Hepatocyte (in vitro differentiated cells): ENCODE measurements around the gene MZF1.

Source experiments
- CTCF ChIP-seq: fragments of 200-600 bp; sonication (generic); IDR thresholded peaks from 2 replicates; pipeline ENCODE4 v1.5.1; 2016; ENCODE audit warnings: antibody characterized with exemption, mild to moderate bottlenecking; ENCODE audit not compliant: poor library complexity
- EZH2 ChIP-seq: fragments of 200-600 bp; sonication (generic); IDR thresholded peaks from 2 replicates; pipeline ENCODE4 v1.6.1; 2016; ENCODE audit warnings: antibody characterized with exemption, mild to moderate bottlenecking, borderline replicate concordance

DNA sequence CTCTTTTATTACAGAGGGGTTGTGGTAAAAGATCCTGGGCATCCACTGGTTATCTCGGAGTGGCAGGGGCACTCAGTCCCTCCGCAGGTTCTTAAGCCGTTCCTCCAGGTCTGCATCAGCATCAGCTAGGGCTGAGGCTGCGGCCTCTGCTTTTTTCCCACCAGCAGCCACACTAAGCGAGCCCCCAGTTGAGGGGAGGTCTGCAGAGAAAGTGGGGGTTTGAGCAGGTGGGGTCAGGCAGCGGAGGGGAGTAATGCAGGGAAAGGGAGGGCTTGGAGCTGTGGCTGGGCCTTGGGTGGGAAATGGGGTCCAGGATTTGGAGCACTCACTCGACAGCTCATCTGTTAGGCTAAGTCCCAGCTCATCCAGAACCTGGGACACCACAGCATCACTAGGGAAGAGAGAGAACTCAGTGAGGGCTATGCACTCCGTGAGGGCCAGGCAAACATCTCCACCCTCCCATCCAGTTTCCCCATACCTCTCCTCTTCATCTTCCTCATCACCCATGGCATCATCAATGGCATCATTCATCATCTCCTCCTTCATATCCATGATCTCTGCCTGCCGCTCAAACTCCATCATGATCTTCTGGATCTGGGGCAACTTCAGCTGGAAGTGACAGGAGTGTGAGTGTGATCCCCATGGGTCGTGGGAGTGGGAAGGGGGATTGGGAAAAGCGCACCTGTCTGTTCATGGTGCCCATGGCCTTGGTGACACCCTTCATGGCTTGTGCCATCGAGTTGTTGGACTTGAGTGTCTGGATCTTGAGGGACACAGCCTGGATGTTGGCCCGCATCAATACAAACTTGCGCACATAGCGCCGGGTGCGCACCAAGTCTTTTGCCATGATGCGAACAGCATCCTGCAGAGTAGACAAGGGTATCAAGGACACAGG is 21.3 kb downstream of the MZF1 start:
- TF ChIP-seq CTCF (no peak), EZH2 (no peak)
